ENCODE data around the gene TEKT2.

GRCh38 chr1:36135796-36136195 is 51.9 kb downstream of the TEKT2 start:
- TF ChIP-seq, protein P1, sequence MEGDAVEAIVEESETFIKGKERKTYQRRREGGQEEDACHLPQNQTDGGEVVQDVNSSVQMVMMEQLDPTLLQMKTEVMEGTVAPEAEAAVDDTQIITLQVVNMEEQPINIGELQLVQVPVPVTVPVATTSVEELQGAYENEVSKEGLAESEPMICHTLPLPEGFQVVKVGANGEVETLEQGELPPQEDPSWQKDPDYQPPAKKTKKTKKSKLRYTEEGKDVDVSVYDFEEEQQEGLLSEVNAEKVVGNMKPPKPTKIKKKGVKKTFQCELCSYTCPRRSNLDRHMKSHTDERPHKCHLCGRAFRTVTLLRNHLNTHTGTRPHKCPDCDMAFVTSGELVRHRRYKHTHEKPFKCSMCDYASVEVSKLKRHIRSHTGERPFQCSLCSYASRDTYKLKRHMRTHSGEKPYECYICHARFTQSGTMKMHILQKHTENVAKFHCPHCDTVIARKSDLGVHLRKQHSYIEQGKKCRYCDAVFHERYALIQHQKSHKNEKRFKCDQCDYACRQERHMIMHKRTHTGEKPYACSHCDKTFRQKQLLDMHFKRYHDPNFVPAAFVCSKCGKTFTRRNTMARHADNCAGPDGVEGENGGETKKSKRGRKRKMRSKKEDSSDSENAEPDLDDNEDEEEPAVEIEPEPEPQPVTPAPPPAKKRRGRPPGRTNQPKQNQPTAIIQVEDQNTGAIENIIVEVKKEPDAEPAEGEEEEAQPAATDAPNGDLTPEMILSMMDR (IDR thresholded peaks at IDR 0.05), result no peak
- no peak for TF ChIP-seq POLR2A (IDR thresholded peaks at IDR 0.05)

Data from Peyer's patch (tissue), 4 donors.